Left ventricle myocardium inferior (tissue), 1 donor: Measurements from ENCODE around the gene GBA2. TPM values are rescaled to one million over a fixed set of nuclear protein-coding genes. Genes with fewer than 3 reads are reported as not detected.
A peak's percentile ranks its signal among the peaks of the same experiment; 100 is the strongest.

Experiments
- DNase-seq: peaks from one replicate; pipeline ENCODE4 v3.0.0-alpha.2; 2020
- H3K27ac ChIP-seq: fragments of 200-600 bp; replicated peaks from 2 replicates; pipeline ENCODE4 v1.8.0; 2021
- H3K27me3 ChIP-seq: fragments of 200-600 bp; 2 replicates; pipeline ENCODE4 v1.8.0; 2021; ENCODE audit warnings: low read depth
- H3K36me3 ChIP-seq: fragments of 200-600 bp; 2 replicates; pipeline ENCODE4 v1.8.0; 2021
- H3K4me1 ChIP-seq: fragments of 200-600 bp; 2 replicates; pipeline ENCODE4 v1.8.0; 2021
- H3K4me3 ChIP-seq: fragments of 200-600 bp; 2 replicates; pipeline ENCODE4 v1.8.0; 2021; ENCODE audit warnings: mild to moderate bottlenecking, moderate library complexity
- H3K9me3 ChIP-seq: fragments of 200-600 bp; replicated peaks from 2 replicates; pipeline ENCODE4 v1.8.0; 2021
- CTCF ChIP-seq: fragments of 200-600 bp; IDR thresholded peaks from 2 replicates; pipeline ENCODE4 v1.8.0; 2021; ENCODE audit warnings: antibody characterized with exemption, mild to moderate bottlenecking, borderline replicate concordance
- intact Hi-C: fragments of 100-400 bp; cut with micrococcal nuclease; formaldehyde crosslinking; loops from one replicate; pipeline ENCODE4 v1.11.0; 2022
- total RNA-seq: library from RNA; stranded (reverse); fragmentation: NEBNext Ultra II Directional; extraction: Animal tissue kit (Norgen Biotek cat#: 25700); gene quantifications from one replicate; pipeline ENCODE4 v1.2.1, GENCODE V29; 2021
- donor health status: DM: no; HTN: yes; CAD: no; lungs with severe emphysema.

Gene GBA2
- total RNA-seq, 1 donor from 2014 or later = 75.0 TPM

- peaks cover 21% of the 10 kb centered on the region for H3K36me3 ChIP-seq
- H3K27ac ChIP-seq = peak overlapping the region; percentile 98
- no peaks in the 10 kb centered on the region for H3K27me3 ChIP-seq
- no peak for DNase-seq
- H3K4me3 ChIP-seq = no peak overlapping the region
- no peak for TF ChIP-seq CTCF
- intact Hi-C loops = loop anchor here (5.0 kb wide), 1 partner anchor 35 kb away; the partner anchor contains the start of genes CCDC107 and RMRP
- peaks cover 54% of the 10 kb centered on the region for H3K4me1 ChIP-seq
- no peaks in the 10 kb centered on the region for H3K9me3 ChIP-seq
Measured at GRCh38 chr9:35691757-35692301, 57.2 kb downstream of the GBA2 start.

GRCh38 chr9:35691334-35691650 lies 57.7 kb downstream of the GBA2 start:
- Histone ChIP-seq H3K4me3 (peak overlapping the region; percentile 78), H3K27me3 (no peaks in the 10 kb centered on the region), H3K9me3 (no peaks in the 10 kb centered on the region), H3K36me3 (peaks cover 16% of the 10 kb centered on the region), H3K4me1 (peaks cover 54% of the 10 kb centered on the region), H3K27ac (peak overlapping the region; percentile 98)
- no peak for DNase-seq
- intact Hi-C loops = loop anchor here (5.0 kb wide), 1 partner anchor 34 kb away; the partner anchor contains the start of genes CCDC107 and RMRP
- TF ChIP-seq CTCF = no peak

- intact Hi-C loops = loop anchor here (5.0 kb wide), 1 partner anchor 33 kb away; the partner anchor contains the start of genes CCDC107 and RMRP
- Histone ChIP-seq H3K9me3 (no peaks in the 10 kb centered on the region), H3K36me3 (peaks cover 13% of the 10 kb centered on the region), H3K4me1 (peaks cover 57% of the 10 kb centered on the region), H3K4me3 (peak overlapping the region; percentile 78), H3K27me3 (no peaks in the 10 kb centered on the region), H3K27ac (peak overlapping the region; percentile 98)
- no peak for TF ChIP-seq CTCF
- DNase-seq = peak; percentile 87
Measured at GRCh38 chr9:35690614-35691333, 58.3 kb downstream of the GBA2 start.

- Histone ChIP-seq H3K27ac (peak overlapping the region; percentile 98), H3K27me3 (no peaks in the 10 kb centered on the region), H3K4me1 (peaks cover 62% of the 10 kb centered on the region), H3K36me3 (peaks cover 15% of the 10 kb centered on the region), H3K9me3 (no peaks in the 10 kb centered on the region), H3K4me3 (peak overlapping the region; percentile 78)
- TF ChIP-seq CTCF = no peak
- DNase-seq = no peak
- intact Hi-C loops = loop anchor here (5.0 kb wide), 1 partner anchor 33 kb away; the partner anchor contains the start of genes CCDC107 and RMRP
Measured at GRCh38 chr9:35690294-35690613, 58.8 kb downstream of the GBA2 start.

GRCh38 chr9:35689542-35690293 lies 59.3 kb downstream of the GBA2 start, which contains the start of gene TPM2:
Gene TPM2, minus strand, starts transcription at chr9:35689925. Its CDS starts 108 bp downstream, at chr9:35689817.
- peak; percentile 85 for DNase-seq
- Histone ChIP-seq H3K27me3 (no peaks in the 10 kb centered on the region), H3K4me1 (peaks cover 67% of the 10 kb centered on the region), H3K36me3 (peaks cover 21% of the 10 kb centered on the region), H3K4me3 (peak within 1 kb of the TSS; percentile 78), H3K9me3 (no peaks in the 10 kb centered on the region), H3K27ac (peak within 1 kb of the TSS; percentile 98)
- intact Hi-C loops = loop anchor here (5.0 kb wide), 1 partner anchor 32 kb away; the partner anchor contains the start of genes CCDC107 and RMRP
- no peak for TF ChIP-seq CTCF
